Duodenal mucosa (tissue), 2 donors: ENCODE data around the gene ARHGEF25.

Experiments used
- H3K27ac ChIP-seq: one replicate; pipeline ENCODE4 v1.7.0; 2013; ENCODE audit warnings: low read depth, low read length
- H3K27me3 ChIP-seq, 2 donors: one replicate each; pipeline ENCODE4 v1.7.0; 2013; ENCODE audit warnings: low read length in 2 of 2, control low read depth in 1 of 2; ENCODE audit not compliant: insufficient read depth in 2 of 2, control insufficient read depth in 1 of 2
- H3K36me3 ChIP-seq, 2 donors: one replicate each; pipeline ENCODE4 v1.7.0; 2013; ENCODE audit warnings: low read length in 2 of 2, control low read depth in 1 of 2; ENCODE audit not compliant: insufficient read depth in 2 of 2, control insufficient read depth in 1 of 2
- H3K4me1 ChIP-seq, 2 donors: one replicate each; pipeline ENCODE4 v1.7.0; 2013; ENCODE audit warnings: low read length in 2 of 2, control low read depth in 1 of 2; ENCODE audit not compliant: insufficient read depth in 2 of 2, control insufficient read depth in 1 of 2
- H3K4me3 ChIP-seq, 2 donors: one replicate each; pipeline ENCODE4 v1.7.0; 2013; ENCODE audit warnings: low read length in 2 of 2, low read depth in 1 of 2
- H3K9ac ChIP-seq, 2 donors: one replicate each; pipeline ENCODE4 v1.7.0; 2013; ENCODE audit warnings: low read length in 2 of 2, low read depth in 1 of 2
- H3K9me3 ChIP-seq, 2 donors: one replicate each; pipeline ENCODE4 v1.7.0; 2013; ENCODE audit warnings: low read length in 2 of 2, control low read depth in 1 of 2; ENCODE audit not compliant: control insufficient read depth in 1 of 2

The ARHGEF25 gene

DNA sequence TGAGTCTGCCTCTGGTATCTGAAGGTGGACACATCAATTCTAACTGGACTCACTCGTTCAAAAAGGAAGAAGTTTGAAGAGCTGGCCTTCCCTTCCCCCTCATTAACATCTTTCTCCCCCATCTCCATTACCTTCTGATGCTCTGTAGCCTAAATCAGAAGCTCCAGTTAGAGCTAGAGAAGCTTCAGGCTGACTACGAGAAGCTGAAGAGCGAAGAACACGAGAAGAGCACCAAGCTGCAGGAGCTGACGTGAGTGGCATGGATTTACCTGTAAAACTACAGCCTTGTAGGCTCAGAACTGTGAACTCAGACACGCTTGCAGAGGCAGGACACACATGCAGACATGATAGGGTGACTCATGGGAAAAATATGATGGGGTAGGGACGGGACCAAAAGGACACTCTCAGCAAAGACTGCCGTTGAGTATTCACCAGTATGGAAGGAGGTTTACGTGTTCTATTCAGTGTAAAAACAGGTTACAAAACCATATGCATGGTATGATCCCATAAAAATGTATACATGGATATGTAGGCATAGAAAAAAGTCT, 34.5 kb upstream of the ARHGEF25 start:
- H3K9ac ChIP-seq, result no peak overlapping the region
- H3K4me3 ChIP-seq, result no peak overlapping the region
- no peaks in the 10 kb centered on the region for H3K36me3 ChIP-seq
- H3K27me3 ChIP-seq, result no peaks in the 10 kb centered on the region
- H3K9me3 ChIP-seq, result no peaks in the 10 kb centered on the region
- H3K4me1 ChIP-seq, result peaks cover 0 to 7% of the 10 kb centered on the region in 2 donors
- H3K27ac ChIP-seq, result no peak overlapping the region

- H3K4me3 ChIP-seq, result no peak overlapping the region
- H3K27ac ChIP-seq, result no peak overlapping the region
- no peaks in the 10 kb centered on the region for H3K9me3 ChIP-seq
- H3K4me1 ChIP-seq, result peaks cover 0 to 7% of the 10 kb centered on the region in 2 donors
- no peak overlapping the region for H3K9ac ChIP-seq
- peaks cover 0 to 4% of the 10 kb centered on the region in 2 donors for H3K27me3 ChIP-seq
- no peaks in the 10 kb centered on the region for H3K36me3 ChIP-seq
Observed at GRCh38 chr12:57577981-57578758, 33.1 kb upstream of the ARHGEF25 start.

DNA sequence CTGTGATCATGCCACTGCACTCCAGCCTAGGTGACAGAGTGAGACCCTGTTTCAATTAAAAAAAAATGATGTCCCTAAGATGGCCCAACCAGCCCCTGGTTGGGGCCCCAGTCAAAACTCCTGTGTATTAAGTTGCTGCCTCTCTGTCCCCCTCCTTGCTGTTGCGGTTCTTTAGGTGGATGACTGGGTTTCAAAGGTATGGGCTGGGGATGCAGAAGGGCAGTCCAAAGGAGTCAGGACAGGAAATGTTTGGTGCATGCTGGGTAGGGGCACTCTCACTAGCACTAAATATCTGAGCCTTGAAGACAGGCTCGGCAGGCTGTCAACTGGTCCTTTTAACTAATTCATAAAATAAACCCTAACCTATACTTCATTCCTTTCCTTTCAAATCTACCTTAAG, 32.2 kb upstream of the ARHGEF25 start:
- Histone ChIP-seq H3K9ac (no peak overlapping the region), H3K36me3 (no peaks in the 10 kb centered on the region)

DNA sequence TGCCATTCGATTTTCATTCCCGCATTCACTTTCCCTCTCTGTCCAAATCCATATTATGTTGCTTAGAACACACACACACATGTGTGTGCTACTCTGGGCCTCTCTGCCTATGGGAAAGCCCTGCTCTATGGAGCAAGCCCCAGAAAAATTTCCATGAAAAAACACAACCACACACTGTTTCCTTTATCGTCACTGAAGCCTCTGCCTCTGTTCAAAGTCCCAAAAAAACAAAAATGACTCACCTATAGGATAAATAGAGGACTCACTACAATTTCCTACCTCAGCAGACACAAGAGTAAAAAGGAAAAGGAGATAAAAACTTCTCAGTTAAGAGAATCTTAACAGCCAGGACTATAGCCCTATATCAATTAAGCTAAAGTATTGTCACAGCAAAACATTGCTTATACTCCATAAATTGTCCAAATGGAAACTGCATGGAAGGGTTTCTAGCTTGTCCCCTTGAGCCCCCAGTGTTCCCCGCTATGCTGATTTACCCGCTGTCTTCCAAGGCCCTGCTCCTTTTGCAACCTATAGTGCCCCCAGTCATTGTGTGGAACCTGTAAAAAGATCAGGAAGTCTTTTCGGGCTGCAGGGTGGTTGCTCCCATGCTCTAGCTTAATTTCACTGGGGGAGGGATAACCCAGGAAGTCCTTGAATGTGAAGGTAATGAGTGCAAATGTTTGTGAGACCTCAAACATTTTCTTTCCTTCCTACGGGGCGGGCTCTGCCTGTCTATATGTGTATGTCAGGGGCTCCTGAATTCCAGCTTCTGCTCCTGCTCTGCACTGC, 31.4 kb upstream of the ARHGEF25 start:
- no peaks in the 10 kb centered on the region for H3K36me3 ChIP-seq
- H3K9me3 ChIP-seq, result no peaks in the 10 kb centered on the region
- peaks cover 0 to 7% of the 10 kb centered on the region in 2 donors for H3K4me1 ChIP-seq
- no peak overlapping the region for H3K27ac ChIP-seq
- peaks cover 0 to 4% of the 10 kb centered on the region in 2 donors for H3K27me3 ChIP-seq
- H3K9ac ChIP-seq, result no peak overlapping the region
- no peak overlapping the region for H3K4me3 ChIP-seq

More for the DNA sequence above, 32.2 kb upstream of the ARHGEF25 start:
- H3K4me3 ChIP-seq, result no peak overlapping the region
- no peaks in the 10 kb centered on the region for H3K9me3 ChIP-seq
- H3K27ac ChIP-seq, result no peak overlapping the region
- peaks cover 0 to 4% of the 10 kb centered on the region in 2 donors for H3K27me3 ChIP-seq
- H3K4me1 ChIP-seq, result peaks cover 0 to 7% of the 10 kb centered on the region in 2 donors

DNA sequence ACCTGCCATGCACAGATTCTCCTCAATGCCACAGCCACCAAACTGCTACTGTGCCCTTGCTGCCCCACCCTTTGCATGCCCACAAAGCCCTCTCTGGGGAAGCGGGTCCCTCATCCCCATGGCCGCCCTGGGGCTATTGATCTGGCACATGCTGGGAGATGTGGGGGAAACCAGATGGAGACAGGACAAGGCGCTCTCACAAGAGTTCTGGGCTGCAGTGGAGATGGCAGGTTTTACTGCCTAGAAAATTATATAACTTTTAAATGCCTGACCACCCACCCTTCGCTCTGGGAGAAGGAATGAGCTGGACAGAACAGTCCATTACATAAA, 30.8 kb upstream of the ARHGEF25 start:
- H3K9ac ChIP-seq, result no peak overlapping the region
- peaks cover 0 to 7% of the 10 kb centered on the region in 2 donors for H3K4me1 ChIP-seq
- peaks cover 0 to 4% of the 10 kb centered on the region in 2 donors for H3K27me3 ChIP-seq
- H3K27ac ChIP-seq, result no peak overlapping the region
- no peaks in the 10 kb centered on the region for H3K36me3 ChIP-seq
- H3K4me3 ChIP-seq, result no peak overlapping the region
- no peaks in the 10 kb centered on the region for H3K9me3 ChIP-seq

DNA sequence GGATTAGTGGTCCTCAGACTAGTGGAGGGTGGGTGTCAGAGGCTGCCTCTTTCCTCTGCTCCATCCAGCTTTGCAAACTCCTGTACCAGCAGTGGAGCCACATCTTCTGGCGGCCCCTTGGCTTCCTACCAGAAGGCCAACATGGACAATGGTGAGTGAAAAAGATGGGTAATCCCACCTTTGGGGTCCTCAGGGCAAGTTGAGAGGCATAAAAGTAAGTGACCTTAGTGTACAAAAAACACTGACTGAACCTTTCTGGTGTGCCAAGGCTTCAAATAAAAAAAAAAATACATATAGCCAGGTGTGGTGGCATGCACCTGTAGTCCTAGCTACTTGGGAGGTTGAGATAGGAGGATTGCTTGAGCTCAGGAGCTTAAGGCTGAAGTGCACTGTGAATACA, 29.4 kb upstream of the ARHGEF25 start:
- no peak overlapping the region for H3K9ac ChIP-seq
- no peak overlapping the region for H3K4me3 ChIP-seq
- peaks cover 0 to 7% of the 10 kb centered on the region in 2 donors for H3K4me1 ChIP-seq
- H3K27ac ChIP-seq, result no peak overlapping the region
- no peaks in the 10 kb centered on the region for H3K36me3 ChIP-seq
- no peaks in the 10 kb centered on the region for H3K9me3 ChIP-seq
- peaks cover 0 to 4% of the 10 kb centered on the region in 2 donors for H3K27me3 ChIP-seq

- Histone ChIP-seq H3K9me3 (no peaks in the 10 kb centered on the region), H3K9ac (no peak overlapping the region), H3K27ac (no peak overlapping the region), H3K27me3 (peaks cover 0 to 4% of the 10 kb centered on the region in 2 donors), H3K4me3 (no peak overlapping the region), H3K36me3 (no peaks in the 10 kb centered on the region), H3K4me1 (peaks cover 0 to 7% of the 10 kb centered on the region in 2 donors)
Observed at GRCh38 chr12:57582440-57582839, 28.8 kb upstream of the ARHGEF25 start.

GRCh38 chr12:57583008-57583831, 28.0 kb upstream of the ARHGEF25 start:
- peaks cover 0 to 7% of the 10 kb centered on the region in 2 donors for H3K4me1 ChIP-seq
- H3K4me3 ChIP-seq, result no peak overlapping the region
- no peak overlapping the region for H3K9ac ChIP-seq
- no peaks in the 10 kb centered on the region for H3K36me3 ChIP-seq
- no peak overlapping the region for H3K27ac ChIP-seq
- no peaks in the 10 kb centered on the region for H3K9me3 ChIP-seq
- peaks cover 0 to 9% of the 10 kb centered on the region in 2 donors for H3K27me3 ChIP-seq

- H3K27ac ChIP-seq, result no peak overlapping the region
- no peak overlapping the region for H3K4me3 ChIP-seq
- no peak overlapping the region for H3K9ac ChIP-seq
- no peaks in the 10 kb centered on the region for H3K9me3 ChIP-seq
- H3K36me3 ChIP-seq, result no peaks in the 10 kb centered on the region
- H3K4me1 ChIP-seq, result peaks cover 0 to 7% of the 10 kb centered on the region in 2 donors
- H3K27me3 ChIP-seq, result peaks cover 0 to 10% of the 10 kb centered on the region in 2 donors
Observed at GRCh38 chr12:57584050-57584449, 27.2 kb upstream of the ARHGEF25 start.
